Heart left ventricle (tissue), 16 donors: ENCODE measurements around the gene FBXW7. TPM values are rescaled to one million over a fixed set of nuclear protein-coding genes. Genes with fewer than 3 reads are reported as not detected.

ENCODE experiments used
- ATAC-seq, 4 donors: fragments of 200-7000 bp; cut with Tn5 transposase; one replicate each; pipeline ENCODE4 v1.9.1; 2020 to 2022; ENCODE audit warnings: moderate library complexity in 4 of 4, mild to moderate bottlenecking in 3 of 4, moderate number of reproducible peaks in 1 of 4
- DNase-seq, 5 donors: peaks; one replicate each; pipeline ENCODE4 v3.0.0-alpha.2; 2020
- H3K27ac ChIP-seq, 12 donors: fragments of 200-600 bp; sonication (generic) in 4 of 12; one replicate each; pipeline versions ENCODE4 v1.5.0 to v1.8.0; 2016 to 2022; ENCODE audit warnings: mild to moderate bottlenecking in 2 of 12
- H3K27me3 ChIP-seq, 9 donors: fragments of 200-600 bp; sonication (generic) in 2 of 9; one replicate each; pipeline versions ENCODE4 v1.5.1 to v1.8.0; 2016 to 2022; ENCODE audit warnings: mild to moderate bottlenecking in 3 of 9
- H3K36me3 ChIP-seq, 9 donors: fragments of 200-600 bp; sonication (generic) in 2 of 9; one replicate each; pipeline versions ENCODE4 v1.5.0 to v1.8.0; 2018 to 2022; ENCODE audit warnings: mild to moderate bottlenecking in 2 of 9
- H3K4me1 ChIP-seq, 12 donors: fragments of 200-600 bp; sonication (generic) in 4 of 12; one replicate each; pipeline versions ENCODE4 v1.5.0 to v1.8.0; 2016 to 2022; ENCODE audit warnings: mild to moderate bottlenecking in 3 of 12
- H3K4me3 ChIP-seq, 12 donors: fragments of 200-600 bp; sonication (generic) in 4 of 12; one replicate each; pipeline versions ENCODE4 v1.5.0 to v1.8.0; 2017 to 2022; ENCODE audit warnings: mild to moderate bottlenecking in 9 of 12, moderate library complexity in 4 of 12
- H3K9me3 ChIP-seq, 12 donors: fragments of 200-600 bp; sonication (generic) in 4 of 12; one replicate each; pipeline versions ENCODE4 v1.5.0 to v1.8.0; 2016 to 2022; ENCODE audit warnings: mild to moderate bottlenecking in 1 of 12
- POLR2A ChIP-seq, 2 donors: fragments of 450-650 bp; IDR thresholded peaks; one replicate each; pipeline ENCODE4 v1.6.1; 2017; ENCODE audit warnings: antibody characterized with exemption in 2 of 2, mild to moderate bottlenecking in 2 of 2, moderate library complexity in 2 of 2
- WGBS, 4 donors: extraction: QIAGEN DNeasy Blood & Tissue Kit in 2 of 4; methylation state at CpG; one replicate each; pipeline versions ENCODE4 v1.1.5 to v1.1.7; 2013 to 2018; 5-methylcytosine and 5-hydroxymethylcytosine counted together
- intact Hi-C, 10 donors: fragments of 100-400 bp; cut with DNase I; formaldehyde crosslinking; loops; one replicate each; pipeline versions ENCODE4 v1.11.1 to v1.14.2; 2022
- long read RNA-seq, 3 donors: library from polyadenylated mRNA; unstranded; transcript quantifications; one replicate each; pipeline ENCODE4 v2.0.0, GENCODE V29; 2020 to 2021
- polyA plus RNA-seq, 2 donors: library from polyadenylated mRNA; stranded (reverse); fragments of 200-250 nt; gene quantifications; one replicate each; pipeline ENCODE4 v1.2.3, GENCODE V29; 2013
- total RNA-seq, 9 donors: library from RNA; depleted of rRNA in 2 of 9; stranded (reverse); fragments of >200 nt in 2 of 9; fragmentation: NEBNext Ultra II Directional in 3 of 9; extraction: Animal tissue kit (Norgen Biotek cat#: 25700) in 3 of 9; gene quantifications; one replicate each; pipeline versions ENCODE4 v1.1.0 to v1.2.4, GENCODE V29; 2016 to 2023
- TF ChIP-seq, protein P1 (sequence below), 12 donors: fragments of 200-600 bp; sonication (generic) in 4 of 12; IDR thresholded peaks; one replicate each; pipeline versions ENCODE4 v1.5.0 to v1.8.0; 2018 to 2022; ENCODE audit warnings: antibody characterized with exemption in 12 of 12, mild to moderate bottlenecking in 5 of 12
- donor health status: ischemic (EF 13 %, LVEDD 7.1; RV severe dilation, severe dysfunction).
- donor health status: healthy with polysubstance abuse.
- donor health status: DM: no; HTN: yes; CAD: no.
- donor health status: DM: no; HTN: no; CAD: no.
- donor health status: ischemic (EF 25% LVEDD 6.9; RV normal size, moderate dysfunction).
- donor health status: ischemic (EF 25% LVEDD 5.7; RV mildly dilated, moderate dysfunction).
- donor health status: healthy.
- donor health status: DM: yes; HTN: yes; CAD: no.
- donor health status: ischemic (EF 35%, LVEDD 5.7; RV mildly dilated, moderate dysfunction).
- donor health status: nonischemic (EF 11% LVEDD 7.7; RV severe dilation, severe dysfunction).
- donor health status: DM: yes; HTN: yes; CAD: no.
- donor health status: PGD.
- donor health status: ischemic (EF 29% LVEDD 5.4; RV normal size, mild dysfunction).
- donor health status: nonischemic (EF 23%, LVEDD 6.1; RV moderate dilation, normal function).

The FBXW7 gene, protein sequence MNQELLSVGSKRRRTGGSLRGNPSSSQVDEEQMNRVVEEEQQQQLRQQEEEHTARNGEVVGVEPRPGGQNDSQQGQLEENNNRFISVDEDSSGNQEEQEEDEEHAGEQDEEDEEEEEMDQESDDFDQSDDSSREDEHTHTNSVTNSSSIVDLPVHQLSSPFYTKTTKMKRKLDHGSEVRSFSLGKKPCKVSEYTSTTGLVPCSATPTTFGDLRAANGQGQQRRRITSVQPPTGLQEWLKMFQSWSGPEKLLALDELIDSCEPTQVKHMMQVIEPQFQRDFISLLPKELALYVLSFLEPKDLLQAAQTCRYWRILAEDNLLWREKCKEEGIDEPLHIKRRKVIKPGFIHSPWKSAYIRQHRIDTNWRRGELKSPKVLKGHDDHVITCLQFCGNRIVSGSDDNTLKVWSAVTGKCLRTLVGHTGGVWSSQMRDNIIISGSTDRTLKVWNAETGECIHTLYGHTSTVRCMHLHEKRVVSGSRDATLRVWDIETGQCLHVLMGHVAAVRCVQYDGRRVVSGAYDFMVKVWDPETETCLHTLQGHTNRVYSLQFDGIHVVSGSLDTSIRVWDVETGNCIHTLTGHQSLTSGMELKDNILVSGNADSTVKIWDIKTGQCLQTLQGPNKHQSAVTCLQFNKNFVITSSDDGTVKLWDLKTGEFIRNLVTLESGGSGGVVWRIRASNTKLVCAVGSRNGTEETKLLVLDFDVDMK
- total RNA-seq: 10 to 100 TPM; 37.2 to 74.1 (median 65.6) TPM
- polyA plus RNA-seq: 10 to 100 TPM; 20.6 to 29.1 TPM
- long read RNA-seq, donor 1, full-length matches to known transcripts: 47 of 65 reads
- long read RNA-seq, donor 1, partial matches to known transcripts: 3 of 65 reads
- long read RNA-seq, donor 1, other reads (novel, unspliced or antisense): 15 of 65 reads
- long read RNA-seq, donor 2, transcript FBXW7-204 (11 exons, 3,540 nt): minor isoform, 8 of 174 reads
- long read RNA-seq, donor 2, transcript FBXW7-203 (11 exons, 3,587 nt): major isoform, 132 of 174 reads
- long read RNA-seq, donor 2, partial matches to known transcripts: 15 of 174 reads
- long read RNA-seq, donor 2, other reads (novel, unspliced or antisense): 19 of 174 reads
- long read RNA-seq, donor 3, full-length matches to known transcripts: 39 of 52 reads
- long read RNA-seq, donor 3, partial matches to known transcripts: 4 of 52 reads
- long read RNA-seq, donor 3, other reads (novel, unspliced or antisense): 9 of 52 reads

DNA sequence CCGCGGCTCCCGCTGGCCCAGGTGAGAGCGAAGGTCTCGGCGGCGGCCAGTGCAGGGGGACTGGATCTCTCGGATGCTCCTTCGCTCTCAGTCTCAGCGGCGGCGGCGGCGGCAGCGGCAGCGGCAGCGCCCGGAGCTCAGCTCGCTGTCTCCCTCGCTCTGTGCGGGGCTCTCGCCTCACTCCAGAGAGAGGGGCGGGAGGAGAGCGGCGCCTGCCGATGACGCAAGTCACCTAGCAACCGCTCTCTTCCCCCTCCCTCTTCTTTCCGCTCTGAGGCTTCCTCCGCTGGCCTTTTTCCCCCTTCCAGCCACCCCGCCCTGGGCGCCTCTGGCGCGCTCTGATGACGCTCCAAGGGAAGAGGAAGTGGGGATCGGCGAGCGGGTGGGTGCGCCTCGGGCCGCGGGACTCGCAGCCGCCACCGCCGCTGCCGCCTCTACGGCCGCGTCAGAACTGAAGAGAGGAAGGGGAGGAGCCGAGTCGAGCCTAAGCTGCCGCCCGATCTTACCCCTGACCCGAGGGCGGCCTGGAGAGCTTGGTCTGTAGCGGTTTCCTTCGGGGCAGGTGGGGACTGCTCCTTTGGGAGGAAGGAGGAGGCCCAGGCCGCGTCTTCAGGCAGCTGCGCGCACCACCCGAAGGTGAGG lies at the start of gene FBXW7:
TSS of gene FBXW7 (minus strand) at position 190 of the 642 bp plus-strand sequence. CDS start 124,289 bp downstream, outside the sequence.
- peak within 1 kb of the TSS; percentile 63 to 100 (median 90) for H3K4me3 ChIP-seq
- H3K4me1 ChIP-seq: peaks cover 4 to 60% (median 42%) of the 10 kb centered on the region in 12 donors
- TF ChIP-seq, protein P1, sequence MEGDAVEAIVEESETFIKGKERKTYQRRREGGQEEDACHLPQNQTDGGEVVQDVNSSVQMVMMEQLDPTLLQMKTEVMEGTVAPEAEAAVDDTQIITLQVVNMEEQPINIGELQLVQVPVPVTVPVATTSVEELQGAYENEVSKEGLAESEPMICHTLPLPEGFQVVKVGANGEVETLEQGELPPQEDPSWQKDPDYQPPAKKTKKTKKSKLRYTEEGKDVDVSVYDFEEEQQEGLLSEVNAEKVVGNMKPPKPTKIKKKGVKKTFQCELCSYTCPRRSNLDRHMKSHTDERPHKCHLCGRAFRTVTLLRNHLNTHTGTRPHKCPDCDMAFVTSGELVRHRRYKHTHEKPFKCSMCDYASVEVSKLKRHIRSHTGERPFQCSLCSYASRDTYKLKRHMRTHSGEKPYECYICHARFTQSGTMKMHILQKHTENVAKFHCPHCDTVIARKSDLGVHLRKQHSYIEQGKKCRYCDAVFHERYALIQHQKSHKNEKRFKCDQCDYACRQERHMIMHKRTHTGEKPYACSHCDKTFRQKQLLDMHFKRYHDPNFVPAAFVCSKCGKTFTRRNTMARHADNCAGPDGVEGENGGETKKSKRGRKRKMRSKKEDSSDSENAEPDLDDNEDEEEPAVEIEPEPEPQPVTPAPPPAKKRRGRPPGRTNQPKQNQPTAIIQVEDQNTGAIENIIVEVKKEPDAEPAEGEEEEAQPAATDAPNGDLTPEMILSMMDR (IDR thresholded peaks at IDR 0.05): no peak
- TF ChIP-seq POLR2A (IDR thresholded peaks at IDR 0.05): peak in 1 of 2 donors; percentile 90
- DNase-seq (peak; percentile 99 to 100 (median 99)), ATAC-seq (peak; percentile 96 to 97 (median 97))
- H3K27ac ChIP-seq: peak within 1 kb of the TSS; percentile 83 to 95 (median 90)
- H3K9me3 ChIP-seq: peaks cover 0 to 9% (median 0%) of the 10 kb centered on the region in 12 donors
- no peaks in the 10 kb centered on the region for H3K27me3 ChIP-seq
- H3K36me3 ChIP-seq: peaks cover 0 to 12% (median 0%) of the 10 kb centered on the region in 9 donors
- intact Hi-C loops: loop anchor here in 3 of 10 donors (2.0 to 10.0 kb wide), 3 partner anchors 23 to 149 kb away; no protein-coding TSS in a partner anchor
- 0 to 1% (median 1%) methylated on average over 37 to 63 of the region's 63 CpGs for WGBS, 4 donors

- WGBS, 4 donors: 69 to 72% (median 71%) methylated on average over 7 of the region's 7 CpGs
- peak overlapping the region in 1 of 12 donors; percentile 28 for H3K27ac ChIP-seq
- DNase-seq: no peak
- H3K36me3 ChIP-seq: no peaks in the 10 kb centered on the region
- no peak for ATAC-seq
- no peaks in the 10 kb centered on the region for H3K4me1 ChIP-seq
- no peak for TF ChIP-seq POLR2A (IDR thresholded peaks at IDR 0.05)
- TF ChIP-seq, protein P1 (IDR thresholded peaks at IDR 0.05): no peak
- H3K9me3 ChIP-seq: no peaks in the 10 kb centered on the region
- H3K4me3 ChIP-seq: no peak overlapping the region
- intact Hi-C loops: no loop called here
- H3K27me3 ChIP-seq: no peaks in the 10 kb centered on the region
These were observed 49.1 kb upstream of the FBXW7 start for GRCh38 chr4:152585023-152585441.

- Histone ChIP-seq H3K36me3 (no peaks in the 10 kb centered on the region), H3K4me3 (no peak overlapping the region), H3K27ac (no peak overlapping the region), H3K9me3 (no peaks in the 10 kb centered on the region), H3K27me3 (peaks cover 0 to 6% (median 0%) of the 10 kb centered on the region in 9 donors), H3K4me1 (no peaks in the 10 kb centered on the region)
- intact Hi-C loops: no loop called here
- no peak for ATAC-seq
- 77 to 87% (median 78%) methylated on average over 3 of the region's 3 CpGs for WGBS, 4 donors
- TF ChIP-seq POLR2A (IDR thresholded peaks at IDR 0.05): no peak
- TF ChIP-seq, protein P1 (IDR thresholded peaks at IDR 0.05): no peak
- DNase-seq: no peak
These were observed 45.8 kb upstream of the FBXW7 start for GRCh38 chr4:152581536-152582160.
